ENCODE data around the gene SMAD6.

Gene SMAD6

GRCh38 chr15:66801266-66801665 lies 99.2 kb downstream of the SMAD6 start:
- no peak for TF ChIP-seq CTCF (IDR thresholded peaks at IDR 0.05; ENCODE audit: control insufficient read depth, insufficient read depth, low read depth, low read length, missing control alignments)

DNA sequence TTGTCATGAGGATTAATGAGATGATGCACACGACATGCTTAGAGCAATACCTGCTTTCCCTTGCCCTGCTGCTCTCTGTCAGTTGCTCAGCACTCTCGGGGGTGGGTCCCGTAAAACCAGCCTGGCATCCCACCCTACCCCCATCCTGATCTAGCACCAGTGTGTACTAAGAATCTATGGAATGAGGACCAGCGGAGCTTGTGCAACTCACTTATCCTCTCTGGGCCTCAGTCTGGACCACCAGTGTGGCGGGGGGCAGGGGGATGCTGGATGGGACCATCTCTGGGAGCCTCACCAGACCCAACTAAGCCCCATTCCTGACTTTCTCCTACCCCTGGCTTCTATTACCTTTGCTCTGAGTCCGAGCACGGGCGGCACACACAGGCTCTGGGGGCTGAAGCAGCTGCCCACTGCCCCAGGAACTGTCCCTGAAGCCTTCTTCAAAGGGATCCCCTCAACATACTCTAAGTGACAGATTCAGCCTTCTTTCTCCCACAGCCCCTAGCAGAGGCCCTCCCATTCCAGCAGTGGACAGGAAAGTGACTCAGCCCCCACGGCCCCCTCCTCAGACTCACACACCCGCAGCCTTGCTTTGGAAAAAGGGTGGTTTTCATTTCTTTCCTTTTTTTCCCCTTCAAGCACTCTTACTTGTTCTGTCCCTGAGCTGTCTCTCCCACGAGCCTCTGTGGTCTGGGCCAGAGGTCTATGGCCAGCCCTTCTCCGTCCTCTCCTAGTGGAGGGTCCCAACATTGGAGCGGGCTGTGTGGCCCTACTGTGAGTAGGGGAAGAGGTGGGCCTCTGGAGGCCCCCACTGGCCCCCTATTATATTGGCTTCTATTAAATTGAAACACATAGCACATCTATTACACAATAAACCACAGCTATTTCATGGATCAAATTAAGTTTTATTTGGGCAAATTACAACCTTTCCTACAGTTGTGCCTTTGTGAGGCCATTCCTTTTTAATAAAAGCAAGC lies 100.3 kb downstream of the SMAD6 start:
- TF ChIP-seq CTCF (IDR thresholded peaks at IDR 0.05; ENCODE audit: control insufficient read depth, insufficient read depth, low read depth, low read length, missing control alignments), result no peak
- peak; percentile 43 for DNase-seq (ENCODE audit: low read depth)
- H3K4me3 ChIP-seq (ENCODE audit: control insufficient read depth, low read depth, low read length), result no peak overlapping the region

More at GRCh38 chr15:66801266-66801665, 99.2 kb downstream of the SMAD6 start:
- H3K4me3 ChIP-seq (ENCODE audit: control insufficient read depth, low read depth, low read length), result no peak overlapping the region
- no peak for DNase-seq (ENCODE audit: low read depth)

DNA sequence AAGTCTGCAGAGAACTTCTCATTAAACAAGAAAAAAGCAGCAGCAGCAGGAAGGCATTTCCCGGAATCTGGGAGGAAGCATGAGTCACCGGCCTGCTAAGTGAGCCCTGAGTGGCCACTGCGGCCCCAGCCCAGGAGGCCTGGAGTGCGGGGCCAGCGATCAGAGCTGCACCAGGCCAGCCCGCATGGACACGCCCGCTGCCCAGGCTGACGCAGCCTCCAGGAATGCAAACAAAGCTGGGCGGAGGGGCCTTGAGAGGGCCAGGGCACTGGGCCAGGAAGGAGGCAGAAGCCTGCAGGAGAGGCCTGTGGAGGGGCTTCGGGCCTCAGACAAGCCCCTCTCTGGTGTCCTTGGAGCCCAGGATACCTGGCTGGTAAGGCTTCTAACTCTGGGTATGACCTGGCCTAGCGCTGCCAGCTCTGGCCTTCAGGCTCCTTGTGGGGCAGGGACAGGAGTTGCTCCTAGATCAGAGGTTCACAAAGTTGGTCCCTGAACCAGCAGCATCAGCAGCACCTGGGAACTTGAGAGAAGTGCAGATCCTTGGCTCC lies 101.2 kb downstream of the SMAD6 start:
- peak; percentile 89 for DNase-seq (ENCODE audit: low read depth)
- H3K4me3 ChIP-seq (ENCODE audit: control insufficient read depth, low read depth, low read length), result no peak overlapping the region

GRCh38 chr15:66803749-66804148 lies 101.7 kb downstream of the SMAD6 start:
- no peak overlapping the region for H3K4me3 ChIP-seq (ENCODE audit: control insufficient read depth, low read depth, low read length)
- no peak for DNase-seq (ENCODE audit: low read depth)
- no peak for TF ChIP-seq CTCF (IDR thresholded peaks at IDR 0.05; ENCODE audit: control insufficient read depth, insufficient read depth, low read depth, low read length, missing control alignments)

More for the DNA sequence above, 101.2 kb downstream of the SMAD6 start:
- TF ChIP-seq CTCF (IDR thresholded peaks at IDR 0.05; ENCODE audit: control insufficient read depth, insufficient read depth, low read depth, low read length, missing control alignments), result no peak

GRCh38 chr15:66805202-66805885 lies 103.3 kb downstream of the SMAD6 start:
- no peak for TF ChIP-seq CTCF (IDR thresholded peaks at IDR 0.05; ENCODE audit: control insufficient read depth, insufficient read depth, low read depth, low read length, missing control alignments)
- no peak for DNase-seq (ENCODE audit: low read depth)
- no peak overlapping the region for H3K4me3 ChIP-seq (ENCODE audit: control insufficient read depth, low read depth, low read length)

DNA sequence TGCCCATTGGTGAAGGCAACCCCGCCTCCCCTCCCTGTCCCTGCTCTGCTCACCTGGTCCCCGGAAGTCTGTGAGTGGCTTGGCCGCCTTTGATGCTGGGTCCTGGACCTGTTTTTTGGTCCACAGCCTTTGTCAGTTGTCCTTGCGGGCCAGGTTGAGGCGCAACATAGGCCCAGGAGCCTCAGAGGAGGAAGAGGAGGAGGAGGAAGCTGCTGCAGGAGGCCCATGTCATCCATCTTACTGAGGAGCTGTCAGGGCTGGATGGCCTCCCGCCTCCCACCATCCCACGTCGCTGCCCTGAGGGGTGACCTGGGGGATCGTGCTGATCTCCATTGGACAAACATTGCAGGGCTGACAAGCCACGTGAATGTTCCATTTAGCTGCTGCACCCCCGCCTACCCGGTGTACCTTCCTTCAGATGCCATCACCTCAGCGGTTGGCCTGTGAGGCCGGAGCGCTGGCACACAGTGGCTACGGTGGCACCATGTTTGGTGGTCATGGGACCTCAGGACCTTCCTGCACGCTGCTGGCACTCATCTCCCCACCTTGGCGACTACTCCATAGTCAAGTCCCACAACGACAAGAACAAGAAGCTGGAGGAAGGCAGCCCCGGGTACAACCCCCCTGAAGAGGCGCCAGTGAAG lies 106.3 kb downstream of the SMAD6 start:
- no peak for DNase-seq (ENCODE audit: low read depth)
- H3K4me3 ChIP-seq (ENCODE audit: control insufficient read depth, low read depth, low read length), result no peak overlapping the region
- TF ChIP-seq CTCF (IDR thresholded peaks at IDR 0.05; ENCODE audit: control insufficient read depth, insufficient read depth, low read depth, low read length, missing control alignments), result no peak

All from AG09309 (cell line).